HCT116 (cell line): Measurements from ENCODE around the gene VCX. TPM values are rescaled to one million over a fixed set of nuclear protein-coding genes. Genes with fewer than 3 reads are reported as not detected.

Experiments
- ATAC-seq: fragments of 200-7000 bp; cut with Tn5 transposase; 2 replicates; pipeline ENCODE4 v1.9.1; 2020; ENCODE audit warnings: mild to moderate bottlenecking, moderate library complexity
- BruUV-seq: library from RNA; stranded (reverse); fragments of 400-500 nt; replicated peaks from 2 replicates; lab custom pipeline; 2021; lab: Mats Ljungman, UMichigan
- CTCF ChIA-PET: fragments of 300-600 bp; sonication (Branson Sonifier 250); formaldehyde crosslinking; loops from one replicate; lab custom pipeline; 2021; ENCODE audit warnings: antibody characterized with exemption; lab: Charles Lee
- POLR2A ChIA-PET: fragments of 300-600, 350-600 bp; sonication (Branson Sonifier 250); formaldehyde crosslinking; loops from one replicate; lab custom pipeline; 2021; ENCODE audit warnings: antibody characterized with exemption; lab: Charles Lee
- RAD21 ChIA-PET, 2 experiments: fragments of 300-600 bp; sonication (Branson Sonifier 250); formaldehyde crosslinking; loops; one replicate each; lab custom pipeline; 2023; ENCODE audit warnings: low total read pairs in 2 of 2; ENCODE audit not compliant: uncharacterized antibody in 2 of 2, unreplicated experiment in 2 of 2, low non-redundant PET in 1 of 2; lab: Charles Lee
- DNase-seq: peaks from one replicate; pipeline ENCODE4 v3.0.0-alpha.2; 2010; ENCODE audit warnings: low read depth, low spot score
- H2AFZ ChIP-seq: fragments of 200-600 bp; shearing (Covaris generic), sonication (generic); 2 replicates; pipeline ENCODE4 v1.6.1; 2017; ENCODE audit warnings: low read depth, mixed run types, mixed read lengths, antibody characterized with exemption, low read length; ENCODE audit not compliant: poor library complexity, severe bottlenecking
- H3K27ac ChIP-seq: 2 replicates; pipeline ENCODE4 v1.5.1; 2012; ENCODE audit warnings: low read depth, low read length
- H3K27me3 ChIP-seq: fragments of 200-600 bp; sonication (generic); 2 replicates; pipeline ENCODE4 v1.6.1; 2016; ENCODE audit warnings: mixed run types, low read length, mixed read lengths; ENCODE audit not compliant: insufficient read depth
- H3K36me3 ChIP-seq, 2 experiments: fragments of 200-500 bp in 1 of 2; fragments of 200-600 bp in 1 of 2; sonication (Bioruptor generic) in 1 of 2; sonication (generic) in 1 of 2; 2 replicates each; pipeline versions ENCODE4 v1.5.1 to v1.6.1; 2014 to 2016; ENCODE audit warnings: low read length in 2 of 2, inconsistent platforms in 1 of 2, mixed read lengths in 1 of 2, mixed run types in 1 of 2; ENCODE audit not compliant: insufficient read depth in 2 of 2, control insufficient read depth in 1 of 2
- H3K4me1 ChIP-seq, 2 experiments: fragments of 200-600 bp in 1 of 2; sonication (generic) in 1 of 2; 2 replicates each; pipeline versions ENCODE4 v1.5.1 to v1.6.1; 2012 to 2017; ENCODE audit warnings: low read length in 2 of 2, inconsistent platforms in 1 of 2, mild to moderate bottlenecking in 1 of 2, mixed read lengths in 1 of 2, mixed run types in 1 of 2, moderate library complexity in 1 of 2; ENCODE audit not compliant: insufficient read depth in 2 of 2, control insufficient read depth in 1 of 2
- H3K4me2 ChIP-seq: fragments of 200-600 bp; sonication (generic); 2 replicates; pipeline ENCODE4 v1.6.1; 2017; ENCODE audit warnings: mixed run types, low read length, mixed read lengths
- H3K4me3 ChIP-seq, 2 experiments: fragments of 200-600 bp in 1 of 2; sonication (generic) in 1 of 2; replicated peaks in 1 of 2; 2 replicates each; pipeline ENCODE4 v1.5.1; 2011 to 2016; ENCODE audit warnings: low read length in 2 of 2, control low read depth in 1 of 2, low read depth in 1 of 2, mild to moderate bottlenecking in 1 of 2, mixed read lengths in 1 of 2, mixed run types in 1 of 2
- H3K79me2 ChIP-seq: fragments of 200-600 bp; sonication (generic); 2 replicates; pipeline ENCODE4 v1.6.1; 2017; ENCODE audit warnings: mild to moderate bottlenecking, mixed run types, low read length, moderate library complexity, mixed read lengths; ENCODE audit not compliant: insufficient read depth
- H3K9ac ChIP-seq: fragments of 200-600 bp; sonication (generic); 2 replicates; pipeline ENCODE4 v1.6.1; 2016; ENCODE audit warnings: low read length, mixed read lengths
- H3K9me2 ChIP-seq: fragments of 200-600 bp; sonication (generic), shearing (Covaris generic); 2 replicates; pipeline ENCODE4 v1.6.1; 2017; ENCODE audit warnings: mixed run types, mild to moderate bottlenecking, moderate library complexity; ENCODE audit not compliant: insufficient read depth
- H3K9me3 ChIP-seq, 2 experiments: fragments of 200-500 bp in 1 of 2; fragments of 200-600 bp in 1 of 2; sonication (Bioruptor generic) in 1 of 2; sonication (generic) in 1 of 2; 2 replicates each; pipeline ENCODE4 v1.6.1; 2014 to 2017; ENCODE audit warnings: low read length in 2 of 2, mixed read lengths in 2 of 2, inconsistent platforms in 1 of 2, low read depth in 1 of 2, mild to moderate bottlenecking in 1 of 2, mixed run types in 1 of 2, moderate library complexity in 1 of 2; ENCODE audit not compliant: control insufficient read depth in 1 of 2, insufficient read depth in 1 of 2
- H4K20me1 ChIP-seq: fragments of 200-600 bp; sonication (generic), shearing (Covaris generic); 2 replicates; pipeline ENCODE4 v1.6.1; 2017; ENCODE audit warnings: mixed run types, mild to moderate bottlenecking, moderate library complexity; ENCODE audit not compliant: insufficient read depth
- POLR2A ChIP-seq: IDR thresholded peaks from 2 replicates; pipeline ENCODE4 v1.7.0; 2011; ENCODE audit warnings: borderline replicate concordance; ENCODE audit not compliant: insufficient read depth, insufficient read length; ENCODE audit errors: extremely low read depth
- YY1 ChIP-seq: IDR thresholded peaks from 2 replicates; pipeline ENCODE4 v1.6.1; 2011; ENCODE audit warnings: low read length, low read depth, moderate library complexity, mild to moderate bottlenecking; ENCODE audit not compliant: insufficient replicate concordance; ENCODE audit errors: extremely low read depth
- ZNF274 ChIP-seq: fragments of 200-500 bp; sonication (Bioruptor generic); IDR thresholded peaks from 2 replicates; pipeline ENCODE4 v1.6.1; 2014; ENCODE audit warnings: mild to moderate bottlenecking, low read depth, low read length, inconsistent platforms
- intact Hi-C: fragments of 100-400 bp; cut with micrococcal nuclease; formaldehyde crosslinking; loops from 2 replicates; pipeline ENCODE4 v1.10.0; 2022
- total RNA-seq: library from RNA; stranded (reverse); gene quantifications from one replicate; pipeline ENCODE4 v1.2.1, GENCODE V29; 2021; ENCODE audit not compliant: unreplicated experiment
- TF ChIP-seq, protein P1 (sequence below), 3 experiments: fragments of 200-600 bp in 1 of 3; sonication (generic) in 1 of 3; IDR thresholded peaks in 2 of 3; conservative IDR thresholded peaks in 1 of 3; 2 replicates each; pipeline ENCODE4 v1.5.1; 2012 to 2017; ENCODE audit warnings: low read depth in 2 of 3, low read length in 2 of 3, antibody characterized with exemption in 1 of 3, borderline replicate concordance in 1 of 3, control low read depth in 1 of 3, mild to moderate bottlenecking in 1 of 3, mixed read lengths in 1 of 3, mixed run types in 1 of 3, moderate library complexity in 1 of 3; ENCODE audit not compliant: insufficient read depth in 1 of 3
- TF ChIP-seq, protein P2 (sequence below): IDR thresholded peaks from 2 replicates; pipeline ENCODE4 v1.6.1; 2011; ENCODE audit warnings: mild to moderate bottlenecking, low read length, moderate library complexity; ENCODE audit not compliant: insufficient replicate concordance; ENCODE audit errors: extremely low read depth
- TF ChIP-seq, protein P3 (sequence below): IDR thresholded peaks from 2 replicates; pipeline ENCODE4 v1.6.1; 2012; ENCODE audit warnings: low read depth

VCX gene
- total RNA-seq, 1 experiment from 2014 or later, result not detected

DNA sequence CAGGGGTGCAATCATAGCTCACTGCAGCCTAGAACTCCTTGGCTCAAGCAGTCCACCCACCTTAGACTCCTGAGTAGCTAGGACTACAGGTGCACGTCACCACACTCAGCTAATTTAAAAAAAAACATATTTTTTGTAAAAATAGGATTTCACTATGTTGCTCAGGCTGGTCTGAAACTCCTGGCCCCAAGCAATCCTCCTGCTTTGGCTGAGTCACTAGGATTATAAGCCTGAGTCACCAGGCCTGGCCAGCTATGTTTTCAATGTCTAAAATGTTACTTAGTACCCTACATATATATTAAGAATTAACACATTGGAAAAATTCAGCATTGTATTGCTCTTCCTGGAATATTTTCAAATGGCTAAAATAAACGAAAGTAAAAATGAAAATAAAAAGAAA is 46.7 kb downstream of the VCX start:
- H3K27me3 ChIP-seq, result no peaks in the 10 kb centered on the region
- H3K27ac ChIP-seq, result no peak overlapping the region
- BruUV-seq, result no TSS peak
- no peaks in the 10 kb centered on the region for H3K9me3 ChIP-seq
- CTCF ChIA-PET, result no interaction called here
- no peaks in the 10 kb centered on the region for H3K4me1 ChIP-seq
- no peak overlapping the region for H2AFZ ChIP-seq
- ATAC-seq (no peak), DNase-seq (no peak)
- no peak overlapping the region for H3K4me3 ChIP-seq
- H3K9me2 ChIP-seq, result no peaks in the 10 kb centered on the region
- RAD21 ChIA-PET, result no interaction called here
- intact Hi-C loops, result no loop called here
- no peaks in the 10 kb centered on the region for H4K20me1 ChIP-seq
- no peaks in the 10 kb centered on the region for H3K36me3 ChIP-seq
- H3K9ac ChIP-seq, result no peak overlapping the region
- H3K4me2 ChIP-seq, result no peak overlapping the region
- TF ChIP-seq YY1, result no peak
- TF ChIP-seq, protein P1, sequence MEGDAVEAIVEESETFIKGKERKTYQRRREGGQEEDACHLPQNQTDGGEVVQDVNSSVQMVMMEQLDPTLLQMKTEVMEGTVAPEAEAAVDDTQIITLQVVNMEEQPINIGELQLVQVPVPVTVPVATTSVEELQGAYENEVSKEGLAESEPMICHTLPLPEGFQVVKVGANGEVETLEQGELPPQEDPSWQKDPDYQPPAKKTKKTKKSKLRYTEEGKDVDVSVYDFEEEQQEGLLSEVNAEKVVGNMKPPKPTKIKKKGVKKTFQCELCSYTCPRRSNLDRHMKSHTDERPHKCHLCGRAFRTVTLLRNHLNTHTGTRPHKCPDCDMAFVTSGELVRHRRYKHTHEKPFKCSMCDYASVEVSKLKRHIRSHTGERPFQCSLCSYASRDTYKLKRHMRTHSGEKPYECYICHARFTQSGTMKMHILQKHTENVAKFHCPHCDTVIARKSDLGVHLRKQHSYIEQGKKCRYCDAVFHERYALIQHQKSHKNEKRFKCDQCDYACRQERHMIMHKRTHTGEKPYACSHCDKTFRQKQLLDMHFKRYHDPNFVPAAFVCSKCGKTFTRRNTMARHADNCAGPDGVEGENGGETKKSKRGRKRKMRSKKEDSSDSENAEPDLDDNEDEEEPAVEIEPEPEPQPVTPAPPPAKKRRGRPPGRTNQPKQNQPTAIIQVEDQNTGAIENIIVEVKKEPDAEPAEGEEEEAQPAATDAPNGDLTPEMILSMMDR (IDR thresholded peaks at IDR 0.05 in 2 of 3, conservative IDR thresholded peaks at IDR 0.05 in 1 of 3; ENCODE audit: borderline replicate concordance in 1 of 3, insufficient read depth in 1 of 3, low read depth in 2 of 3, low read length in 2 of 3), result no peak
- TF ChIP-seq, protein P2, sequence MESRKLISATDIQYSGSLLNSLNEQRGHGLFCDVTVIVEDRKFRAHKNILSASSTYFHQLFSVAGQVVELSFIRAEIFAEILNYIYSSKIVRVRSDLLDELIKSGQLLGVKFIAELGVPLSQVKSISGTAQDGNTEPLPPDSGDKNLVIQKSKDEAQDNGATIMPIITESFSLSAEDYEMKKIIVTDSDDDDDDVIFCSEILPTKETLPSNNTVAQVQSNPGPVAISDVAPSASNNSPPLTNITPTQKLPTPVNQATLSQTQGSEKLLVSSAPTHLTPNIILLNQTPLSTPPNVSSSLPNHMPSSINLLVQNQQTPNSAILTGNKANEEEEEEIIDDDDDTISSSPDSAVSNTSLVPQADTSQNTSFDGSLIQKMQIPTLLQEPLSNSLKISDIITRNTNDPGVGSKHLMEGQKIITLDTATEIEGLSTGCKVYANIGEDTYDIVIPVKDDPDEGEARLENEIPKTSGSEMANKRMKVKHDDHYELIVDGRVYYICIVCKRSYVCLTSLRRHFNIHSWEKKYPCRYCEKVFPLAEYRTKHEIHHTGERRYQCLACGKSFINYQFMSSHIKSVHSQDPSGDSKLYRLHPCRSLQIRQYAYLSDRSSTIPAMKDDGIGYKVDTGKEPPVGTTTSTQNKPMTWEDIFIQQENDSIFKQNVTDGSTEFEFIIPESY, result no peak
- TF ChIP-seq POLR2A, result no peak
- TF ChIP-seq, protein P3, sequence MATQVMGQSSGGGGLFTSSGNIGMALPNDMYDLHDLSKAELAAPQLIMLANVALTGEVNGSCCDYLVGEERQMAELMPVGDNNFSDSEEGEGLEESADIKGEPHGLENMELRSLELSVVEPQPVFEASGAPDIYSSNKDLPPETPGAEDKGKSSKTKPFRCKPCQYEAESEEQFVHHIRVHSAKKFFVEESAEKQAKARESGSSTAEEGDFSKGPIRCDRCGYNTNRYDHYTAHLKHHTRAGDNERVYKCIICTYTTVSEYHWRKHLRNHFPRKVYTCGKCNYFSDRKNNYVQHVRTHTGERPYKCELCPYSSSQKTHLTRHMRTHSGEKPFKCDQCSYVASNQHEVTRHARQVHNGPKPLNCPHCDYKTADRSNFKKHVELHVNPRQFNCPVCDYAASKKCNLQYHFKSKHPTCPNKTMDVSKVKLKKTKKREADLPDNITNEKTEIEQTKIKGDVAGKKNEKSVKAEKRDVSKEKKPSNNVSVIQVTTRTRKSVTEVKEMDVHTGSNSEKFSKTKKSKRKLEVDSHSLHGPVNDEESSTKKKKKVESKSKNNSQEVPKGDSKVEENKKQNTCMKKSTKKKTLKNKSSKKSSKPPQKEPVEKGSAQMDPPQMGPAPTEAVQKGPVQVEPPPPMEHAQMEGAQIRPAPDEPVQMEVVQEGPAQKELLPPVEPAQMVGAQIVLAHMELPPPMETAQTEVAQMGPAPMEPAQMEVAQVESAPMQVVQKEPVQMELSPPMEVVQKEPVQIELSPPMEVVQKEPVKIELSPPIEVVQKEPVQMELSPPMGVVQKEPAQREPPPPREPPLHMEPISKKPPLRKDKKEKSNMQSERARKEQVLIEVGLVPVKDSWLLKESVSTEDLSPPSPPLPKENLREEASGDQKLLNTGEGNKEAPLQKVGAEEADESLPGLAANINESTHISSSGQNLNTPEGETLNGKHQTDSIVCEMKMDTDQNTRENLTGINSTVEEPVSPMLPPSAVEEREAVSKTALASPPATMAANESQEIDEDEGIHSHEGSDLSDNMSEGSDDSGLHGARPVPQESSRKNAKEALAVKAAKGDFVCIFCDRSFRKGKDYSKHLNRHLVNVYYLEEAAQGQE, result no peak
- no peak for TF ChIP-seq ZNF274
- H3K79me2 ChIP-seq, result no peaks in the 10 kb centered on the region
- POLR2A ChIA-PET, result no interaction called here
